HG03432 (cell line): ENCODE results near the gene CRADD.
"Not testable (repeated sequence)": the region's sequence is repeated elsewhere in the genome, so short reads cannot be mapped to it uniquely, and the experiment has no call there.

Experiments used
- ATAC-seq: cut with Tn5 transposase; IDR thresholded peaks from one replicate; pipeline ENCODE4 v1.9.1; 2021; ENCODE audit warnings: mild to moderate bottlenecking, moderate library complexity; ENCODE audit not compliant: unreplicated experiment

CRADD gene

DNA sequence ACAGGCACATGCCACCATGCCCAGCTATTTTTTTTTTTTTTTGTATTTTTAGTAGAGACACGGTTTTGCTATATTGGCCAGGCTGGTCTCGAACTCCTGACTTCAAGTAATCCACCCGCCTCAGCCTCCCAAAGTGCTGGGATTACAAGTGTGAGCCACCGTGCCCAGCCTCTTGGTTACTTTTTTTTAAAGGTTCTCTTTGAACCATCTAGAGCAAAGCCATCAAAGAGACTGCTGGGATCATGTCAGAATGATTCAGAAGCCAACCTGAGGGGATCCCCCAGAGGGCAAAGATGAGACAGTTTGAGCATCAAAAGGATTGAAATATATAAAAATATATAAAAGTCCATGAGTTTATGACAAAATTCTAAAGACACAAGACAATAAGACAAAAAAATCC lies 103.7 kb downstream of the CRADD start:
- not testable (repeated sequence) for ATAC-seq

GRCh38 chr12:93781961-93782360 lies 104.8 kb downstream of the CRADD start:
- not testable (repeated sequence) for ATAC-seq

DNA sequence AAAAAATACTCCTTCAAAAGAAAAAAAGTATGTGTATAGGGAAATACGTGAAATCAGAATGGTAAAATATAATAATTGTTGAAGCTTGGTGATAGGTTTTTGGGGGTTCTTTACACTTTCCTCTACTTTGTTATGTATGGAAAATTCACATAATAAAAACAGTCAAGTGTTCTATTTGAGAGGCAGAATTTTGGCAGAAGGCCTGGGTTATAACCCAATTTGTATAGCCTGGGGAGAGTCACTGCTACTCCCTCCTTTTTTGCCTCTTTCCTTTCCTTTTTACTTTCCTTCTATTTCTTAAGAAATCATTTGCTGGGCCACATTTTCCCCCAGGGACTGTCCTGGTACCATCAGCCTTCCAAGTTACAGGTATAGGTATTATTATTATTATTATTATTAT lies 105.7 kb downstream of the CRADD start:
- ATAC-seq: no peak

DNA sequence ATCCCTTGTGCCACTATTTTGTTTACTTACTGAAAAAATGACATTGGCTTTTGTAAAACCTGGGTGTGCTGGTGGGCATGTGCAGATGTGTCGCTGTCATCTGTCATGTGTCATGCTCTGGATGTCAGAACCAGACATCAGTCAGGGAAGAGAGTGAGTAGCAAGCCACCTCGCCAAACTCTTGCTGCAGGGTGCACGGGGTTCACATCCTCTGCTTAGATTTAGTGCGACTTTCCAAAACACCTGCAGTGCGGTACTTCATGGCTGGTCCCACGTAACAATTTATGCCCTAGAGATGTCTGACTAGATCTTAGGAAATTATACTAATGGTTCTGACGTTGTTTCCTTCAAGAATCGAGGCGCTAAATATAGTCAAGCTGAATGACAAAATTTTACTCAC lies 106.7 kb downstream of the CRADD start:
- no peak for ATAC-seq

- ATAC-seq: no peak
Measured at GRCh38 chr12:93784339-93785086, 107.3 kb downstream of the CRADD start.

DNA sequence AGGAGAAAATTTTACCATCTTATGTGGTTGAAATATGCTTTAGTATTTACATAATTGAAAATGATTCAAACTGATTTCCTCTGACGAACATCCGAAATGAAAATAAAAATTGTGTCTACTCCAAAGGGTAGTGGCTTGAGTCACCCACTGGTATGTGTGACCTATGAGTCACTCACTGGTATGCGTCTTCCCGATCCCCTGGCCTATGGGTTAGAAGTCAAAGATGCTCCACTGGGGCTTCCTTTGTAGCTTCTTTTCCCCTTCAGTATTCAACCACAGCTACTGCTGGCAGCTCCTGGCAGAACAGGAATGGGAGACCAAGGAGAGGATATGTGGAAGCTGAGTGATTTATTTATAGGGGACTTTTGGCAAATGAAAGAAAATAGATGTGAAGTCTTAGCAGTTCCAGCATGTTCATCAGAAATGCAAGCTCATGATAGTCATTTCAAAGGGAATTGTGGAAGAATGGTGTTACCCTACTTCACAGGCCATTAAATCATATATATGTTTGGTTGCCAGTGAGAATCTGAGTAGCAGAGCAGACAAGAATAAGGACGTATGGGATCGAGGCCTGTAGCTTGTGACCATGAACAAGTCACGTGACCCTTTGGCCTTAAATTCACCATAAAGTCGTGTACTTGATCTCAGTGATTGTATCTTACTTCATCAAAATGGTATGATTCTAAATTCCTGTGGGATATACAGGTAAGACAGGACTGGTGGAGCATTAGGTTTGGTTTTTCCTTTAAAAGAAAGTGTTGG lies 108.3 kb downstream of the CRADD start:
- no peak for ATAC-seq

- ATAC-seq: no peak
Measured at GRCh38 chr12:93786656-93787397, 109.7 kb downstream of the CRADD start.

GRCh38 chr12:93788853-93789252 lies 111.7 kb downstream of the CRADD start:
- no peak for ATAC-seq

DNA sequence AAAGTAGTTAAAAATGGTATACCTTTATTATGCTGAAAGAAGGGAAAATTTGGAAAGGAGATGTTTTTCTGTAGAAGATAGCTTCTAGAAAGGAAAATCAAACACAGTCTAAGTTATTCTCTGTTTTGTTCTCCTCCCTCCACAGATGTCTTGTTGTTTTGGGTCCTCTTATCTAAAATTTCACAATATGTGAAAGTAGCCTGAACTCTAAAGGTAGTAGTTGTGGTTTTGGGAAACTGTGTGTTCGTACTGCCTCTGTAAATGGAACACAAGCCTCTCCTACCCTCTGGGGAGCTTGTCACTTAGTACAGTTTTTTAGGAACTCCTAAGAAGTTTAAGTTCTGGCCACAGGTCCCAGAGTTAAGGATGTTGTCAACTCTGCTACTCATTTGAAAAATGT lies 112.6 kb downstream of the CRADD start:
- no peak for ATAC-seq

DNA sequence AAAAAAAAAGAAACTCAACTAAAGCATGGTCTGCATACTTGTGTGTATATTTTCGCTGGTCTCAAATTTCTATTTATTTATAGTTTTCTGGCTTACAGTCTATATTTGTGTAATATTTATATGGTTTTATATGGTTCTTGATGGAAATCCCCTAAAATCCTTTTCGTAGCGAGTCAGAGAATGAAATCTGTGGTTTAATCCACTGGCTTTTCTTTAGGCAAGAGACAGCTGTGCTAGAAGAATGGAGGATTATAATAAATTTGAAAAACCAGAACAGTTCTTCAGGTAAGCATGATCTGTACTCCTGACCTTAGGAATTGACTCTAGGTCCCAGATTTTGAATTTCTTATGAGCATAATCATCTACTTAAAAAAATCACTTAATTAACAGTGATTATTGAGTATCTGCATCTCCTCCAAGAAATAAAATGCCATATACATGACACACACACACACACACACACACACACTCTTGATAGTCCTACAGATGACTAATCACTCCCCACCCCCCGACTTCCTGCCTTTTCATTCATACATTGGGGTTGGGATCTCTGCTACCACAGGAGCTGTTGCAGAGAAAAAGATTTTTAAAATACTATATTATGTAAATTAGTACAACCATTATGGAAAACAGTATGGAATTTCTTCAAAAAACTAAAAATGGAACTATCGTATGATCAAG lies 113.4 kb downstream of the CRADD start:
- ATAC-seq: no peak

DNA sequence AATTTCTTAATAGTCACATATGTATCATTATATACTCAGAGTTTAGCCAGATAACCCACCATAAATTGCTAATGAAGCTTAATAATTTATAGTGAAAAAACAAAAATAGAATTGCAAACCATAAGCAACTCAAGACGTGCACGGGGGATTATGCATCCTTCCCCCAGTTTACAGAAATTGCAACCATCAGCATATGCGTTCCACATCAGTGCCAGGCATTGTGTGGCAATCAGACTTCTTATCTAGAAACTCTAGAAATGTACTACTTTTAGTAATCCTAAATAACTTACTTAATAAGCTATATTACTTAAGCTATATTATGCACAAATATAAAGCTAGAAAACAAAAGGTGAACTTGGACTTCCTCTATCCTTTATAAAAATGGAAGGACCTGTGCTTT lies 115.8 kb downstream of the CRADD start:
- no peak for ATAC-seq

- no peak for ATAC-seq
Measured at GRCh38 chr12:93793983-93794382, 116.8 kb downstream of the CRADD start.

GRCh38 chr12:93794738-93795137 lies 117.6 kb downstream of the CRADD start:
- ATAC-seq: no peak

- ATAC-seq: no peak
Measured at GRCh38 chr12:93795352-93795751, 118.2 kb downstream of the CRADD start.

DNA sequence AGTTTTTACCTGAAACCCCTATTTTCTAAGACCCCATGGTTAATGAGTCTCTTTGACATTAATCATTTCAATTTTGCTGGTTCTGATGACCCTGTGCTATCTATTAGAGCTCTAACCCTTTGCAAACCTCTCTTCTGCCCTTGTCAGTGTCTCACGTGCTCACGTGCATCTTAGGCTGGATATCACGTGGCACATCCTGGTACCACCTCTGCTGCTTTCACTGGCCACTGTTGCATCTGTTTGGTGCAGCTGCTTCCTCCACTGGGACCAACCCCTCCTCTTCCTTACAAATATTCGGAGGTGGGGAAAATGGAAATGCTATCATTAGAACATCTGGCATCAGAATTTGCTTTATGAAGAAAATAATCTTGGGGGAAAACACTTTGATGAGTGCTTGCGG lies 119.6 kb downstream of the CRADD start:
- ATAC-seq: no peak

DNA sequence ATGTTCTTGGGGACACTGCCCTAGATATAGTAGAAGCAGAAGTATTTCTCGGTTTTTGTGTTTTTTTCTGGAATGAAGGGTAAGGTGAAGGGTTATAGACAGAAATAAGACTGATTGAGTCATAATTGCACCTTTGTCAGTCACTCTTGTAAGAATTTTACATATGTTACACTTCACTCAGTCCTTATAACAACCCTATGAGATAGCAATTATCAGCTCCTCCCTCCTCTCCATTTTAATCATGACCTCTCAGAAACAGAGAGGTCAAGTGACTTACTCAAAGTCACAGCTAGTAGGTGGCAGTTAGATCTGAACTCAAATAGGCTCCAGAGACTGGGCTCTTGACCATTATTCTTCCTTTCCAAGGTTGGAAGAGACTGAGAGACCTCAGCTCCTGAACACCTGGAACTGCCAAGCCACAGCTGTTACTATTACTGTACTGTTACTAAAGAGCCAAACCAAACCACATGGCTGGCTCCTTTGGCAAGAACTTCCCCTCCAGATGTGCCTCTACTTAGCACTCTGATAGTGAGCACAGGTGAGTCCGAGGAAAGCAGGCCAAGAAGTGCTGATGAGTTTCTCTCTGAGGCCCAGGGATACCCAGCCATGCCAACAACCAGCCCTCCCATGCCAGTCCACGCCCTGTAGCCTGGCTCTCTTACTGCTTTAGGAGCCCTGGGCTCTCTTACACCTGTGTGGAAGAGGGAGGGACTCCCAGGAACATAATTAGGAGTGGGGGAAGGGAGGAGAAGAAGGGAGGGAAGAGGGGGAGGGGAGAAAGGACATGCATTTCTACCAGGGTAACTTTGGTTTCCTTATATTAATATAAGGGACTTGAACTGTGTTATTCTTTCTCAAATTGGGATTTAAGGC lies 121.3 kb downstream of the CRADD start:
- ATAC-seq: no peak

DNA sequence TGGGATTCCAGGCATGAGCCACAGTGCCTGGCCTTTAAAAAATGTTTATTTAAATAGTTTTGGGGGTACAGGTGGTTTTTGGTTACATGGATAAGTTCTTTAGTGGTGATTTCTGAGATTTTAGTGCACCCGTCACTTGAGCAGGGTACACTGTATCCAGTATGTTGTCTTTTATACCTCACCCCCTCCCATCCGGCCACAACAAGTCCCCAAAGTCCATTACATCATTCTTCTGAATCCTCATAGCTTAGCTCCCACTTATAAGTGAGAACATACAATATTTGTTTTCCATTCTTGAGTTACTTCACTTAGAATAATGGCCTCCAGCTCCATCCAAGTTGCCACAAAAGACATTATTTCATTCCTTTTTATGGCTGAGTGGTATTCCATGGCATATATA lies 124.5 kb downstream of the CRADD start:
- not testable (repeated sequence) for ATAC-seq

GRCh38 chr12:93802293-93802692 lies 125.1 kb downstream of the CRADD start:
- ATAC-seq: no peak

- no peak for ATAC-seq
Measured at GRCh38 chr12:93802698-93803423, 125.7 kb downstream of the CRADD start.

- ATAC-seq: no peak
Measured at GRCh38 chr12:93803424-93803807, 126.2 kb downstream of the CRADD start.
